ENCODE data around the gene PPP1R13B. TPM values are rescaled to one million over a fixed set of nuclear protein-coding genes. Genes with fewer than 3 reads are reported as not detected.
"Not testable (repeated sequence)": the region's sequence is repeated elsewhere in the genome, so short reads cannot be mapped to it uniquely, and the experiment has no call there.

The PPP1R13B gene
- total RNA-seq, 1 experiment from 2014 or later = 10.3 TPM

GRCh38 chr14:103692871-103693270 is 154.5 kb downstream of the PPP1R13B start:
- ChIA-PET CTCF (no interaction called here), POLR2A (interaction anchor here (1.2 kb wide), 1 partner anchor 40 kb away, joined by 4 read pairs; no protein-coding TSS in a partner anchor)
- no peak overlapping the region for H3K27ac Mint-ChIP-seq
- H3K9me3 Mint-ChIP-seq = no peaks in the 10 kb centered on the region
- H3K27me3 Mint-ChIP-seq (ENCODE audit: low read depth) = no peaks in the 10 kb centered on the region
- peaks cover 13% of the 10 kb centered on the region for H3K4me1 Mint-ChIP-seq
- H3K4me3 Mint-ChIP-seq = no peak overlapping the region
- DNase-seq (ENCODE audit: low spot score) = no peak
- peaks cover 23% of the 10 kb centered on the region for H3K36me3 Mint-ChIP-seq
- no peak for TF ChIP-seq ZNF416 (CRISPR knock-in tag; IDR thresholded peaks at IDR 0.05)
- TF ChIP-seq, protein P1, sequence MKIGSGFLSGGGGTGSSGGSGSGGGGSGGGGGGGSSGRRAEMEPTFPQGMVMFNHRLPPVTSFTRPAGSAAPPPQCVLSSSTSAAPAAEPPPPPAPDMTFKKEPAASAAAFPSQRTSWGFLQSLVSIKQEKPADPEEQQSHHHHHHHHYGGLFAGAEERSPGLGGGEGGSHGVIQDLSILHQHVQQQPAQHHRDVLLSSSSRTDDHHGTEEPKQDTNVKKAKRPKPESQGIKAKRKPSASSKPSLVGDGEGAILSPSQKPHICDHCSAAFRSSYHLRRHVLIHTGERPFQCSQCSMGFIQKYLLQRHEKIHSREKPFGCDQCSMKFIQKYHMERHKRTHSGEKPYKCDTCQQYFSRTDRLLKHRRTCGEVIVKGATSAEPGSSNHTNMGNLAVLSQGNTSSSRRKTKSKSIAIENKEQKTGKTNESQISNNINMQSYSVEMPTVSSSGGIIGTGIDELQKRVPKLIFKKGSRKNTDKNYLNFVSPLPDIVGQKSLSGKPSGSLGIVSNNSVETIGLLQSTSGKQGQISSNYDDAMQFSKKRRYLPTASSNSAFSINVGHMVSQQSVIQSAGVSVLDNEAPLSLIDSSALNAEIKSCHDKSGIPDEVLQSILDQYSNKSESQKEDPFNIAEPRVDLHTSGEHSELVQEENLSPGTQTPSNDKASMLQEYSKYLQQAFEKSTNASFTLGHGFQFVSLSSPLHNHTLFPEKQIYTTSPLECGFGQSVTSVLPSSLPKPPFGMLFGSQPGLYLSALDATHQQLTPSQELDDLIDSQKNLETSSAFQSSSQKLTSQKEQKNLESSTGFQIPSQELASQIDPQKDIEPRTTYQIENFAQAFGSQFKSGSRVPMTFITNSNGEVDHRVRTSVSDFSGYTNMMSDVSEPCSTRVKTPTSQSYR (CRISPR knock-in tag; IDR thresholded peaks at IDR 0.05) = no peak
- no peak for TF ChIP-seq NFYB (CRISPR knock-in tag; conservative IDR thresholded peaks at IDR 0.05; ENCODE audit: low read depth)
- TF ChIP-seq USF2 (CRISPR knock-in tag; IDR thresholded peaks at IDR 0.05) = no peak
- no peak for TF ChIP-seq SMAD4 (CRISPR knock-in tag; IDR thresholded peaks at IDR 0.05)
- TF ChIP-seq SP1 (CRISPR knock-in tag; conservative IDR thresholded peaks at IDR 0.05) = no peak
- no peak for TF ChIP-seq ZNF232 (CRISPR knock-in tag; IDR thresholded peaks at IDR 0.05)
- no peak for TF ChIP-seq JUN (CRISPR knock-in tag; IDR thresholded peaks at IDR 0.05)
- no peak for TF ChIP-seq ZNF138 (CRISPR knock-in tag; conservative IDR thresholded peaks at IDR 0.05)
- TF ChIP-seq RELA (CRISPR knock-in tag; IDR thresholded peaks at IDR 0.05; ENCODE audit: borderline replicate concordance) = no peak
- TF ChIP-seq RORB (CRISPR knock-in tag; IDR thresholded peaks at IDR 0.05) = no peak
- TF ChIP-seq IRF2 (CRISPR knock-in tag; IDR thresholded peaks at IDR 0.05; ENCODE audit: borderline replicate concordance, low read depth) = no peak
- TF ChIP-seq ZNF425 (CRISPR knock-in tag; conservative IDR thresholded peaks at IDR 0.05) = no peak
- no peak for TF ChIP-seq ERG (CRISPR knock-in tag; IDR thresholded peaks at IDR 0.05)
- no peak for TF ChIP-seq MLX (CRISPR knock-in tag; IDR thresholded peaks at IDR 0.05)
- TF ChIP-seq, protein P2, sequence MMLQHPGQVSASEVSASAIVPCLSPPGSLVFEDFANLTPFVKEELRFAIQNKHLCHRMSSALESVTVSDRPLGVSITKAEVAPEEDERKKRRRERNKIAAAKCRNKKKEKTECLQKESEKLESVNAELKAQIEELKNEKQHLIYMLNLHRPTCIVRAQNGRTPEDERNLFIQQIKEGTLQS (CRISPR knock-in tag; conservative IDR thresholded peaks at IDR 0.05) = no peak
- ATAC-seq = no peak

- no peaks in the 10 kb centered on the region for H3K27me3 Mint-ChIP-seq (ENCODE audit: low read depth)
- H3K9me3 Mint-ChIP-seq = no peaks in the 10 kb centered on the region
- CTCF ChIA-PET = interaction anchor here (1.2 kb wide), 1 partner anchor 174 kb away, joined by 3 read pairs; no protein-coding TSS in a partner anchor
- peaks cover 25% of the 10 kb centered on the region for H3K36me3 Mint-ChIP-seq
- no peak overlapping the region for H3K27ac Mint-ChIP-seq
- no peak overlapping the region for H3K4me3 Mint-ChIP-seq
- DNase-seq (ENCODE audit: low spot score) (no peak), ATAC-seq (no peak)
- TF ChIP-seq IRF2 (CRISPR knock-in tag; IDR thresholded peaks at IDR 0.05; ENCODE audit: borderline replicate concordance, low read depth) = no peak
- TF ChIP-seq MAX (CRISPR knock-in tag; IDR thresholded peaks at IDR 0.05) = no peak
- TF ChIP-seq TCF7 (CRISPR knock-in tag; IDR thresholded peaks at IDR 0.05; ENCODE audit: low read depth) = no peak
- TF ChIP-seq CREB1 (CRISPR knock-in tag; IDR thresholded peaks at IDR 0.05) = no peak
- TF ChIP-seq ZNF263 (CRISPR knock-in tag; IDR thresholded peaks at IDR 0.05; ENCODE audit: low read depth) = no peak
- no peak for TF ChIP-seq E2F1 (CRISPR knock-in tag; IDR thresholded peaks at IDR 0.05)
- POLR2A ChIA-PET = interaction anchor here (0.5 kb wide), 1 partner anchor 14 kb away, joined by 3 read pairs; no protein-coding TSS in a partner anchor
- peaks cover 13% of the 10 kb centered on the region for H3K4me1 Mint-ChIP-seq
These were observed 155.2 kb downstream of the PPP1R13B start for GRCh38 chr14:103692159-103692558.

GRCh38 chr14:103691655-103692054 is 155.7 kb downstream of the PPP1R13B start:
- ChIA-PET POLR2A (interaction anchor here (0.5 kb wide), 1 partner anchor 14 kb away, joined by 3 read pairs; no protein-coding TSS in a partner anchor), CTCF (interaction anchor here (1.2 kb wide), 1 partner anchor 173 kb away, joined by 3 read pairs; no protein-coding TSS in a partner anchor)
- not testable (repeated sequence) for ATAC-seq; DNase-seq (ENCODE audit: low spot score); H3K27ac Mint-ChIP-seq; H3K27me3 Mint-ChIP-seq (ENCODE audit: low read depth); H3K4me3 Mint-ChIP-seq; H3K9me3 Mint-ChIP-seq
- peaks cover 12% of the 10 kb centered on the region for H3K4me1 Mint-ChIP-seq
- H3K36me3 Mint-ChIP-seq = peaks cover 26% of the 10 kb centered on the region

Measured in WTC11 (cell line).